Mucosa of descending colon (tissue), 3 donors: Measurements from ENCODE around the gene PUDP. TPM values are rescaled to one million over a fixed set of nuclear protein-coding genes. Genes with fewer than 3 reads are reported as not detected.
"Not testable (repeated sequence)": the region's sequence is repeated elsewhere in the genome, so short reads cannot be mapped to it uniquely, and the experiment has no call there.

Experiments
- ATAC-seq: fragments of 200-7000 bp; cut with Tn5 transposase; one replicate; pipeline ENCODE4 v1.9.1; 2020; ENCODE audit warnings: mild to moderate bottlenecking, moderate library complexity
- DNase-seq, 3 donors: peaks; one replicate each; pipeline ENCODE4 v3.0.0-alpha.2; 2020
- H3K36me3 ChIP-seq: fragments of 200-600 bp; one replicate; pipeline ENCODE4 v1.8.0; 2021; ENCODE audit warnings: low read depth, mild to moderate bottlenecking
- H3K4me1 ChIP-seq: fragments of 200-600 bp; one replicate; pipeline ENCODE4 v1.8.0; 2021; ENCODE audit warnings: low read depth, mild to moderate bottlenecking
- H3K4me3 ChIP-seq: fragments of 200-600 bp; one replicate; pipeline ENCODE4 v1.8.0; 2021; ENCODE audit warnings: mild to moderate bottlenecking
- H3K9me3 ChIP-seq: fragments of 200-600 bp; one replicate; pipeline ENCODE4 v1.8.0; 2021; ENCODE audit warnings: mild to moderate bottlenecking
- CTCF ChIP-seq: fragments of 200-600 bp; IDR thresholded peaks from one replicate; pipeline ENCODE4 v1.8.0; 2022; ENCODE audit warnings: antibody characterized with exemption, mild to moderate bottlenecking
- intact Hi-C, 2 donors: fragments of 100-400 bp; cut with DNase I in 1 of 2; cut with micrococcal nuclease in 1 of 2; formaldehyde crosslinking; loops; one replicate each; pipeline versions ENCODE4 v1.11.0 to v1.11.1; 2022; cut with DNase I, micrococcal nuclease
- microRNA-seq: library from miRNA; unstranded; fragments of <30 nt; microRNA quantifications from one replicate; pipeline ENCODE4, GENCODE V29; 2019
- total RNA-seq, 3 donors: library from RNA; stranded (reverse); fragmentation: NEBNext Ultra II Directional in 2 of 3; extraction: Animal tissue kit (Norgen Biotek cat#: 25700) in 2 of 3; gene quantifications; one replicate each; pipeline versions ENCODE4 v1.2.1 to v1.2.4, GENCODE V29; 2021 to 2023
- donor health status: DM: no; HTN: no; CAD: no; lungs with moderate emphysema.
- donor health status: DM: no; HTN: no; CAD: no.
- donor health status: DM: no; HTN: yes; CAD: no.

Gene PUDP
- total RNA-seq, 3 donors from 2014 or later = 16.4 to 38.5 (median 32.3) TPM

GRCh38 chrX:7019555-7019954 lies 128.4 kb downstream of the PUDP start:
- H3K4me1 ChIP-seq = no peaks in the 10 kb centered on the region
- H3K9me3 ChIP-seq = no peaks in the 10 kb centered on the region
- no peak overlapping the region for H3K4me3 ChIP-seq
- no peak for TF ChIP-seq CTCF
- DNase-seq (no peak), ATAC-seq (no peak)
- no peaks in the 10 kb centered on the region for H3K36me3 ChIP-seq
- intact Hi-C loops = no loop called here

GRCh38 chrX:7012262-7012834 lies 135.6 kb downstream of the PUDP start:
- H3K9me3 ChIP-seq, ATAC-seq, H3K36me3 ChIP-seq, intact Hi-C loops, H3K4me1 ChIP-seq, H3K4me3 ChIP-seq, DNase-seq: not testable (repeated sequence)

GRCh38 chrX:7010897-7011296 lies 137.1 kb downstream of the PUDP start:
- H3K4me1 ChIP-seq, DNase-seq, H3K36me3 ChIP-seq, H3K9me3 ChIP-seq, ATAC-seq, intact Hi-C loops, H3K4me3 ChIP-seq: not testable (repeated sequence)

- ATAC-seq, DNase-seq, H3K9me3 ChIP-seq, H3K36me3 ChIP-seq, intact Hi-C loops, H3K4me1 ChIP-seq, H3K4me3 ChIP-seq: not testable (repeated sequence)
These were observed 140.6 kb downstream of the PUDP start for GRCh38 chrX:7007328-7007727.

Small RNA genes within 50 kb of the gene (microRNA-seq; reads per million reads assigned to microRNA genes)
- not detected for gene MIR4767

Other genes starting within 250 kb of the PUDP start
- 10 to 100 TPM in 2 of 3 donors, 1 to 10 TPM in 1; 8.1 to 19.3 (median 12.9) TPM for gene STS, start 441 bp downstream of the PUDP start, total RNA-seq